Stimulated activated CD4-positive, alpha-beta T cell treated with anti-CD3 and anti-CD28 coated beads, Interleukin-4, amount 100 ng/mL, for 24 hours (primary cell): ENCODE results near the gene PAQR4.

Source experiments
- DNase-seq: peaks from one replicate; pipeline ENCODE4 v3.0.0-alpha.2; 2020

Gene PAQR4

GRCh38 chr16:2981177-2981898 lies 12.2 kb downstream of the PAQR4 start:
- DNase-seq = no peak

- no peak for DNase-seq
Measured at GRCh38 chr16:2981899-2982250, 12.7 kb downstream of the PAQR4 start.

- no peak for DNase-seq
Measured at GRCh38 chr16:2982402-2982801, 13.3 kb downstream of the PAQR4 start.

GRCh38 chr16:2983706-2984136 lies 14.6 kb downstream of the PAQR4 start:
- peak; percentile 74 for DNase-seq

GRCh38 chr16:2985462-2985861 lies 16.3 kb downstream of the PAQR4 start:
- no peak for DNase-seq

- DNase-seq = no peak
Measured at GRCh38 chr16:2985893-2986355, 16.8 kb downstream of the PAQR4 start.

- DNase-seq = no peak
Measured at GRCh38 chr16:2986623-2987188, 17.6 kb downstream of the PAQR4 start.

- no peak for DNase-seq
Measured at GRCh38 chr16:2987286-2987685, 18.1 kb downstream of the PAQR4 start.

- DNase-seq = no peak
Measured at GRCh38 chr16:2987833-2988232, 18.7 kb downstream of the PAQR4 start.

GRCh38 chr16:2988590-2989099 lies 19.5 kb downstream of the PAQR4 start:
- DNase-seq = no peak

GRCh38 chr16:2990891-2991290 lies 21.7 kb downstream of the PAQR4 start:
- no peak for DNase-seq

- no peak for DNase-seq
Measured at GRCh38 chr16:2991566-2992261, 22.6 kb downstream of the PAQR4 start.

GRCh38 chr16:2992383-2993081 lies 23.4 kb downstream of the PAQR4 start:
- no peak for DNase-seq

- no peak for DNase-seq
Measured at GRCh38 chr16:2996298-2996697, 27.1 kb downstream of the PAQR4 start.

GRCh38 chr16:2999929-3000328 lies 30.8 kb downstream of the PAQR4 start:
- no peak for DNase-seq

- no peak for DNase-seq
Measured at GRCh38 chr16:3000540-3000939, 31.4 kb downstream of the PAQR4 start.

- no peak for DNase-seq
Measured at GRCh38 chr16:3001316-3001715, 32.2 kb downstream of the PAQR4 start.

- DNase-seq = peak; percentile 97
Measured at GRCh38 chr16:3003582-3004270, 34.6 kb downstream of the PAQR4 start.

- no peak for DNase-seq
Measured at GRCh38 chr16:3004319-3004718, 35.2 kb downstream of the PAQR4 start.

GRCh38 chr16:3004781-3005284 lies 35.7 kb downstream of the PAQR4 start:
- DNase-seq = no peak

- no peak for DNase-seq
Measured at GRCh38 chr16:3007059-3007956, 38.2 kb downstream of the PAQR4 start.
